Measurements from ENCODE around the gene SEZ6L. TPM values are rescaled to one million over a fixed set of nuclear protein-coding genes. Genes with fewer than 3 reads are reported as not detected.

Gene SEZ6L
- total RNA-seq, 4 donors from 2014 or later: under 0.01 to 0.63 (median 0.22) TPM

GRCh38 chr22:26430600-26430999, 261.3 kb downstream of the SEZ6L start:
- Histone ChIP-seq H3K27me3 (peaks cover 0 to 4% of the 10 kb centered on the region in 2 donors), H3K9me3 (no peaks in the 10 kb centered on the region), H3K4me1 (peaks cover 0 to 12% (median 3%) of the 10 kb centered on the region in 4 donors), H3K4me3 (no peak overlapping the region), H3K27ac (no peak overlapping the region), H3K36me3 (no peaks in the 10 kb centered on the region)
- 76 to 79% methylated on average over 2 of the region's 2 CpGs for WGBS, 2 donors
- TF ChIP-seq, protein P1, sequence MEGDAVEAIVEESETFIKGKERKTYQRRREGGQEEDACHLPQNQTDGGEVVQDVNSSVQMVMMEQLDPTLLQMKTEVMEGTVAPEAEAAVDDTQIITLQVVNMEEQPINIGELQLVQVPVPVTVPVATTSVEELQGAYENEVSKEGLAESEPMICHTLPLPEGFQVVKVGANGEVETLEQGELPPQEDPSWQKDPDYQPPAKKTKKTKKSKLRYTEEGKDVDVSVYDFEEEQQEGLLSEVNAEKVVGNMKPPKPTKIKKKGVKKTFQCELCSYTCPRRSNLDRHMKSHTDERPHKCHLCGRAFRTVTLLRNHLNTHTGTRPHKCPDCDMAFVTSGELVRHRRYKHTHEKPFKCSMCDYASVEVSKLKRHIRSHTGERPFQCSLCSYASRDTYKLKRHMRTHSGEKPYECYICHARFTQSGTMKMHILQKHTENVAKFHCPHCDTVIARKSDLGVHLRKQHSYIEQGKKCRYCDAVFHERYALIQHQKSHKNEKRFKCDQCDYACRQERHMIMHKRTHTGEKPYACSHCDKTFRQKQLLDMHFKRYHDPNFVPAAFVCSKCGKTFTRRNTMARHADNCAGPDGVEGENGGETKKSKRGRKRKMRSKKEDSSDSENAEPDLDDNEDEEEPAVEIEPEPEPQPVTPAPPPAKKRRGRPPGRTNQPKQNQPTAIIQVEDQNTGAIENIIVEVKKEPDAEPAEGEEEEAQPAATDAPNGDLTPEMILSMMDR (IDR thresholded peaks at IDR 0.05): no peak
- TF ChIP-seq POLR2A (IDR thresholded peaks at IDR 0.05): no peak
- TF ChIP-seq EP300 (IDR thresholded peaks at IDR 0.05): no peak
- DNase-seq (ENCODE audit: low spot score in 2 of 2): no peak

GRCh38 chr22:26431261-26431995, 262.2 kb downstream of the SEZ6L start:
- H3K27me3 ChIP-seq: peaks cover 0 to 4% of the 10 kb centered on the region in 2 donors
- no peak overlapping the region for H3K4me3 ChIP-seq
- H3K9me3 ChIP-seq: no peaks in the 10 kb centered on the region
- TF ChIP-seq, protein P1 (IDR thresholded peaks at IDR 0.05): no peak
- no peak for TF ChIP-seq EP300 (IDR thresholded peaks at IDR 0.05)
- TF ChIP-seq POLR2A (IDR thresholded peaks at IDR 0.05): no peak
- WGBS, 2 donors: 86 to 88% methylated on average over 13 of the region's 13 CpGs
- H3K27ac ChIP-seq: no peak overlapping the region
- no peaks in the 10 kb centered on the region for H3K36me3 ChIP-seq
- peaks cover 0 to 12% (median 3%) of the 10 kb centered on the region in 4 donors for H3K4me1 ChIP-seq
- DNase-seq (ENCODE audit: low spot score in 2 of 2): no peak

- Histone ChIP-seq H3K4me1 (peaks cover 0 to 12% (median 3%) of the 10 kb centered on the region in 4 donors), H3K4me3 (no peak overlapping the region), H3K36me3 (no peaks in the 10 kb centered on the region), H3K27me3 (peaks cover 0 to 4% of the 10 kb centered on the region in 2 donors), H3K27ac (no peak overlapping the region), H3K9me3 (no peaks in the 10 kb centered on the region)
- no peak for DNase-seq (ENCODE audit: low spot score in 2 of 2)
- WGBS, 2 donors: 84 to 87% methylated on average over 3 of the region's 3 CpGs
- TF ChIP-seq, protein P1 (IDR thresholded peaks at IDR 0.05): no peak
- TF ChIP-seq POLR2A (IDR thresholded peaks at IDR 0.05) (no peak), EP300 (IDR thresholded peaks at IDR 0.05) (no peak)
Observed at GRCh38 chr22:26432619-26433311, 263.5 kb downstream of the SEZ6L start.

Small RNA genes lying within 50 kb of the gene (small RNA-seq; reads per million reads assigned to genes)
- gene RNA5SP495: not detected
